GM12878 (cell line): ENCODE results near the gene WDR12. TPM values are rescaled to one million over a fixed set of nuclear protein-coding genes. Genes with fewer than 3 reads are reported as not detected.

Experiments used
- ETV6 ChIP-seq, 2 experiments: fragments of 450-650 bp in 1 of 2; IDR thresholded peaks in 1 of 2; conservative IDR thresholded peaks in 1 of 2; 2 replicates each; pipeline ENCODE4 v1.6.1; 2014; ENCODE audit warnings: antibody characterized with exemption in 1 of 2, borderline replicate concordance in 1 of 2, low read depth in 1 of 2, mild to moderate bottlenecking in 1 of 2, moderate library complexity in 1 of 2
- FOS ChIP-seq: IDR thresholded peaks from 3 replicates; pipeline ENCODE4 v1.6.1; 2011; ENCODE audit warnings: borderline replicate concordance; ENCODE audit not compliant: insufficient read length; ENCODE audit errors: extremely low read depth
- IKZF1 ChIP-seq: fragments of 450-650 bp; conservative IDR thresholded peaks from 2 replicates; pipeline ENCODE4 v1.6.1; 2017; ENCODE audit warnings: antibody characterized with exemption, mild to moderate bottlenecking
- KAT2A ChIP-seq: conservative IDR thresholded peaks from 2 replicates; pipeline ENCODE4 v1.6.1; 2011; ENCODE audit warnings: low read depth, low read length; ENCODE audit not compliant: control insufficient read depth
- MEF2A ChIP-seq: IDR thresholded peaks from 2 replicates; pipeline ENCODE4 v1.6.1; 2011; ENCODE audit warnings: low read depth, mild to moderate bottlenecking, low read length, moderate library complexity; ENCODE audit not compliant: insufficient read depth
- MEF2B ChIP-seq: fragments of 450-650 bp; IDR thresholded peaks from 2 replicates; pipeline ENCODE4 v1.6.1; 2018; ENCODE audit warnings: mild to moderate bottlenecking, moderate library complexity; ENCODE audit not compliant: partially characterized antibody, poor library complexity, severe bottlenecking
- MTA2 ChIP-seq: fragments of 450-650 bp; IDR thresholded peaks from 2 replicates; pipeline ENCODE4 v1.6.1; 2016; ENCODE audit warnings: low read depth, mild to moderate bottlenecking, moderate library complexity
- NBN ChIP-seq: fragments of 450-650 bp; IDR thresholded peaks from 2 replicates; pipeline ENCODE4 v1.6.1; 2016
- POLR2A ChIP-seq: IDR thresholded peaks from 2 replicates; pipeline ENCODE4 v1.6.1; 2011; ENCODE audit warnings: low read depth, mild to moderate bottlenecking, low read length
- RAD51 ChIP-seq: fragments of 450-650 bp; IDR thresholded peaks from 2 replicates; pipeline ENCODE4 v1.6.1; 2016; ENCODE audit warnings: moderate library complexity, mild to moderate bottlenecking, inconsistent platforms
- RB1 ChIP-seq: fragments of 450-650 bp; formaldehyde crosslinking; IDR thresholded peaks from 2 replicates; pipeline ENCODE4 v1.6.1; 2017; ENCODE audit warnings: mild to moderate bottlenecking, borderline replicate concordance
- STAT3 ChIP-seq: IDR thresholded peaks from 2 replicates; pipeline ENCODE4 v1.6.1; 2011; ENCODE audit warnings: low read depth, low read length, improper control_type of control experiment
- polyA plus RNA-seq, 11 experiments: library from polyadenylated mRNA; depleted of rRNA in 4 of 11; unstranded in 6 of 11; stranded (reverse) in 5 of 11; fragments of >200 nt; fragmentation: Nextera tagmentation in 4 of 11; fragmentation: Illumina TruSeq in 1 of 11; extraction: Ambion mirVana in 4 of 11; extraction: Trizol in 1 of 11; gene quantifications; 1 replicate in 1 of 11; 2 replicates in 10 of 11; pipeline versions ENCODE4 v1.2.1 to v1.2.3, GENCODE V29; 2011 to 2016; ENCODE audit warnings: inconsistent platforms in 2 of 11, missing spikeins in 2 of 11, low read depth in 1 of 11
- total RNA-seq, 4 experiments: library from RNA; depleted of rRNA in 3 of 4; stranded (reverse); fragments of >200 nt in 3 of 4; fragmentation: Illumina TruSeq in 1 of 4; extraction: Trizol in 1 of 4; gene quantifications; 2 replicates each; pipeline versions ENCODE4 v1.2.1 to v1.2.3, GENCODE V29; 2013 to 2021
- TF ChIP-seq, protein P1 (sequence below): fragments of 450-650 bp; IDR thresholded peaks from 2 replicates; pipeline ENCODE4 v1.6.1; 2017; ENCODE audit warnings: mild to moderate bottlenecking
- TF ChIP-seq, protein P2 (sequence below): fragments of 450-650 bp; conservative IDR thresholded peaks from 2 replicates; pipeline ENCODE4 v1.6.1; 2017; ENCODE audit warnings: mild to moderate bottlenecking, moderate library complexity
- TF ChIP-seq, protein P3 (sequence below): IDR thresholded peaks from 2 replicates; pipeline ENCODE4 v1.6.1; 2012; ENCODE audit warnings: improper control_type of control experiment, low read depth, low read length; ENCODE audit not compliant: insufficient replicate concordance
- TF ChIP-seq, protein P4 (sequence below): IDR thresholded peaks from 2 replicates; pipeline ENCODE4 v1.6.1; 2012; ENCODE audit warnings: low read depth, low read length, improper control_type of control experiment
- TF ChIP-seq, protein P5 (sequence below): IDR thresholded peaks from 2 replicates; pipeline ENCODE4 v1.6.1; 2012; ENCODE audit warnings: low read depth, low read length, improper control_type of control experiment

Gene WDR12
- total and polyA plus RNA-seq, 10 of the 15 experiments (the other 5 are each of a cell fraction or from before 2014, with no cell fraction given) = 52.9 to 256 (median 108) TPM

DNA sequence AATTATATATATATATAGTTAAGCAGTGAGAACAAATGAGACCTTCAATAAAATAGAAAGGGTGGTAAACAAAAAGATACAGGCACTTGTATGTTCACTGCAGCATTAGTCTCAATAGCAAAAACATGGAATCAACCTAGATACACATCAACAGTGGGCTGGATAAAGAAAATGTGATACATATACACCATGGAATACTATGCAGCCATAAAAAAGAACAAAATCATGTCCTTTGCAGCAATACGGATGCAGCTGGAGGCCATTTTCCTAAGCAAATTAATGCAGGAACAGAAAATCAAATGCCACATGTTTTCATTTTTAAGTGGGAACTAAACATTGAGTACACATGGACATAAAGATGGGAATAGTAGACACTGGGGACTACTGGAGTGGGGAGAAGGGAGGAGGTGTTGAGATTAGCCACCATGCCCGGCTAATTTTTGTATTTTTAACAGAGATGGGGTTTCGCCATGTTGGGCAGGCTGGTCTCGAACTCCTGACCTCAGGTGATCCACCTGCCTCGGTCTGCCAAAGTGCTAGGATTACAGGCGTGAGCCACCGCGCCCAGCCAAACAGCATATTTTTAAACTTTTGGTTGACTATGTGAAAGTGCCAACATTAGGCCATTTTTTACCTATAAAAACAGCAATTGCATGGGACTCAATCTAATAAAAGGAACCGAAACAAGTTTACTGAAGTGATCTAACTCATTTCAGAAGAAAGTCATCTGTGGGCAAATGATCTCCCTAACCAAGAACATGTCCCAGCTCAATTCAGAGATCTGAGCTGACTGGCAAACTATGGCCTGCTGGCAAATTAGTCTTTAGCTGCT is 63.6 kb downstream of the WDR12 start (continued):
- TF ChIP-seq, protein P1, sequence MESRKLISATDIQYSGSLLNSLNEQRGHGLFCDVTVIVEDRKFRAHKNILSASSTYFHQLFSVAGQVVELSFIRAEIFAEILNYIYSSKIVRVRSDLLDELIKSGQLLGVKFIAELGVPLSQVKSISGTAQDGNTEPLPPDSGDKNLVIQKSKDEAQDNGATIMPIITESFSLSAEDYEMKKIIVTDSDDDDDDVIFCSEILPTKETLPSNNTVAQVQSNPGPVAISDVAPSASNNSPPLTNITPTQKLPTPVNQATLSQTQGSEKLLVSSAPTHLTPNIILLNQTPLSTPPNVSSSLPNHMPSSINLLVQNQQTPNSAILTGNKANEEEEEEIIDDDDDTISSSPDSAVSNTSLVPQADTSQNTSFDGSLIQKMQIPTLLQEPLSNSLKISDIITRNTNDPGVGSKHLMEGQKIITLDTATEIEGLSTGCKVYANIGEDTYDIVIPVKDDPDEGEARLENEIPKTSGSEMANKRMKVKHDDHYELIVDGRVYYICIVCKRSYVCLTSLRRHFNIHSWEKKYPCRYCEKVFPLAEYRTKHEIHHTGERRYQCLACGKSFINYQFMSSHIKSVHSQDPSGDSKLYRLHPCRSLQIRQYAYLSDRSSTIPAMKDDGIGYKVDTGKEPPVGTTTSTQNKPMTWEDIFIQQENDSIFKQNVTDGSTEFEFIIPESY = 0 out of 2 replicates have a peak, but pooled peaks have one; percentile 24
- TF ChIP-seq, protein P2, sequence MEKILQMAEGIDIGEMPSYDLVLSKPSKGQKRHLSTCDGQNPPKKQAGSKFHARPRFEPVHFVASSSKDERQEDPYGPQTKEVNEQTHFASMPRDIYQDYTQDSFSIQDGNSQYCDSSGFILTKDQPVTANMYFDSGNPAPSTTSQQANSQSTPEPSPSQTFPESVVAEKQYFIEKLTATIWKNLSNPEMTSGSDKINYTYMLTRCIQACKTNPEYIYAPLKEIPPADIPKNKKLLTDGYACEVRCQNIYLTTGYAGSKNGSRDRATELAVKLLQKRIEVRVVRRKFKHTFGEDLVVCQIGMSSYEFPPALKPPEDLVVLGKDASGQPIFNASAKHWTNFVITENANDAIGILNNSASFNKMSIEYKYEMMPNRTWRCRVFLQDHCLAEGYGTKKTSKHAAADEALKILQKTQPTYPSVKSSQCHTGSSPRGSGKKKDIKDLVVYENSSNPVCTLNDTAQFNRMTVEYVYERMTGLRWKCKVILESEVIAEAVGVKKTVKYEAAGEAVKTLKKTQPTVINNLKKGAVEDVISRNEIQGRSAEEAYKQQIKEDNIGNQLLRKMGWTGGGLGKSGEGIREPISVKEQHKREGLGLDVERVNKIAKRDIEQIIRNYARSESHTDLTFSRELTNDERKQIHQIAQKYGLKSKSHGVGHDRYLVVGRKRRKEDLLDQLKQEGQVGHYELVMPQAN = no peak; the same call in 1 of the 2 replicates
- TF ChIP-seq FOS (no peak), MEF2A (peak; percentile 72; the same call in 1 of the 2 replicates), MEF2B (peak; percentile 64), RB1 (no peak), POLR2A (no peak), RAD51 (peak; percentile 63), STAT3 (no peak; the same call in 1 of the 2 replicates), NBN (peak; percentile 69; the same call in 1 of the 2 replicates), MTA2 (peak; percentile 82), KAT2A (no peak), ETV6 (conservative IDR thresholded peaks at IDR 0.05 in 1 of 2, IDR thresholded peaks at IDR 0.05 in 1 of 2; ENCODE audit: borderline replicate concordance in 1 of 2, low read depth in 1 of 2) (0 out of 4 replicates have a peak, but pooled peaks of 1 of the 2 experiments have one; percentile 16), IKZF1 (peak; percentile 55)
- TF ChIP-seq, protein P3, sequence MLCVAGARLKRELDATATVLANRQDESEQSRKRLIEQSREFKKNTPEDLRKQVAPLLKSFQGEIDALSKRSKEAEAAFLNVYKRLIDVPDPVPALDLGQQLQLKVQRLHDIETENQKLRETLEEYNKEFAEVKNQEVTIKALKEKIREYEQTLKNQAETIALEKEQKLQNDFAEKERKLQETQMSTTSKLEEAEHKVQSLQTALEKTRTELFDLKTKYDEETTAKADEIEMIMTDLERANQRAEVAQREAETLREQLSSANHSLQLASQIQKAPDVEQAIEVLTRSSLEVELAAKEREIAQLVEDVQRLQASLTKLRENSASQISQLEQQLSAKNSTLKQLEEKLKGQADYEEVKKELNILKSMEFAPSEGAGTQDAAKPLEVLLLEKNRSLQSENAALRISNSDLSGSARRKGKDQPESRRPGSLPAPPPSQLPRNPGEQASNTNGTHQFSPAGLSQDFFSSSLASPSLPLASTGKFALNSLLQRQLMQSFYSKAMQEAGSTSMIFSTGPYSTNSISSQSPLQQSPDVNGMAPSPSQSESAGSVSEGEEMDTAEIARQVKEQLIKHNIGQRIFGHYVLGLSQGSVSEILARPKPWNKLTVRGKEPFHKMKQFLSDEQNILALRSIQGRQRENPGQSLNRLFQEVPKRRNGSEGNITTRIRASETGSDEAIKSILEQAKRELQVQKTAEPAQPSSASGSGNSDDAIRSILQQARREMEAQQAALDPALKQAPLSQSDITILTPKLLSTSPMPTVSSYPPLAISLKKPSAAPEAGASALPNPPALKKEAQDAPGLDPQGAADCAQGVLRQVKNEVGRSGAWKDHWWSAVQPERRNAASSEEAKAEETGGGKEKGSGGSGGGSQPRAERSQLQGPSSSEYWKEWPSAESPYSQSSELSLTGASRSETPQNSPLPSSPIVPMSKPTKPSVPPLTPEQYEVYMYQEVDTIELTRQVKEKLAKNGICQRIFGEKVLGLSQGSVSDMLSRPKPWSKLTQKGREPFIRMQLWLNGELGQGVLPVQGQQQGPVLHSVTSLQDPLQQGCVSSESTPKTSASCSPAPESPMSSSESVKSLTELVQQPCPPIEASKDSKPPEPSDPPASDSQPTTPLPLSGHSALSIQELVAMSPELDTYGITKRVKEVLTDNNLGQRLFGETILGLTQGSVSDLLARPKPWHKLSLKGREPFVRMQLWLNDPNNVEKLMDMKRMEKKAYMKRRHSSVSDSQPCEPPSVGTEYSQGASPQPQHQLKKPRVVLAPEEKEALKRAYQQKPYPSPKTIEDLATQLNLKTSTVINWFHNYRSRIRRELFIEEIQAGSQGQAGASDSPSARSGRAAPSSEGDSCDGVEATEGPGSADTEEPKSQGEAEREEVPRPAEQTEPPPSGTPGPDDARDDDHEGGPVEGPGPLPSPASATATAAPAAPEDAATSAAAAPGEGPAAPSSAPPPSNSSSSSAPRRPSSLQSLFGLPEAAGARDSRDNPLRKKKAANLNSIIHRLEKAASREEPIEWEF = no peak
- TF ChIP-seq, protein P4, sequence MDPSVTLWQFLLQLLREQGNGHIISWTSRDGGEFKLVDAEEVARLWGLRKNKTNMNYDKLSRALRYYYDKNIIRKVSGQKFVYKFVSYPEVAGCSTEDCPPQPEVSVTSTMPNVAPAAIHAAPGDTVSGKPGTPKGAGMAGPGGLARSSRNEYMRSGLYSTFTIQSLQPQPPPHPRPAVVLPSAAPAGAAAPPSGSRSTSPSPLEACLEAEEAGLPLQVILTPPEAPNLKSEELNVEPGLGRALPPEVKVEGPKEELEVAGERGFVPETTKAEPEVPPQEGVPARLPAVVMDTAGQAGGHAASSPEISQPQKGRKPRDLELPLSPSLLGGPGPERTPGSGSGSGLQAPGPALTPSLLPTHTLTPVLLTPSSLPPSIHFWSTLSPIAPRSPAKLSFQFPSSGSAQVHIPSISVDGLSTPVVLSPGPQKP = no peak
- TF ChIP-seq, protein P5, sequence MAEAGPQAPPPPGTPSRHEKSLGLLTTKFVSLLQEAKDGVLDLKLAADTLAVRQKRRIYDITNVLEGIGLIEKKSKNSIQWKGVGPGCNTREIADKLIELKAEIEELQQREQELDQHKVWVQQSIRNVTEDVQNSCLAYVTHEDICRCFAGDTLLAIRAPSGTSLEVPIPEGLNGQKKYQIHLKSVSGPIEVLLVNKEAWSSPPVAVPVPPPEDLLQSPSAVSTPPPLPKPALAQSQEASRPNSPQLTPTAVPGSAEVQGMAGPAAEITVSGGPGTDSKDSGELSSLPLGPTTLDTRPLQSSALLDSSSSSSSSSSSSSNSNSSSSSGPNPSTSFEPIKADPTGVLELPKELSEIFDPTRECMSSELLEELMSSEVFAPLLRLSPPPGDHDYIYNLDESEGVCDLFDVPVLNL = no peak
